Measurements from ENCODE around the gene UQCR10.
"Not testable (repeated sequence)": the region's sequence is repeated elsewhere in the genome, so short reads cannot be mapped to it uniquely, and the experiment has no call there.

UQCR10 gene

GRCh38 chr22:29751669-29752068, 15.5 kb upstream of the UQCR10 start:
- no peak for DNase-seq (ENCODE audit: low read depth, low spot score)
- H3K27ac ChIP-seq, result no peak overlapping the region
- no peak overlapping the region for H3K4me3 ChIP-seq
- H3K9me3 ChIP-seq (ENCODE audit: low read depth, low read length), result no peaks in the 10 kb centered on the region
- no peak for TF ChIP-seq POLR2AphosphoS5 (IDR thresholded peaks at IDR 0.05; ENCODE audit: borderline replicate concordance, low read depth, low read length)
- no peak for TF ChIP-seq EZH2 (IDR thresholded peaks at IDR 0.05)
- no peak for TF ChIP-seq FOXP2 (optimal IDR thresholded peaks at IDR 0.05; ENCODE audit: control extremely low read depth, extremely low read length, insufficient read depth)
- H3K9ac ChIP-seq (ENCODE audit: insufficient read length), result no peak overlapping the region
- H3K36me3 ChIP-seq (ENCODE audit: insufficient read depth, low read length), result no peaks in the 10 kb centered on the region

- no peaks in the 10 kb centered on the region for H3K36me3 ChIP-seq (ENCODE audit: insufficient read depth, low read length)
- DNase-seq (ENCODE audit: low read depth, low spot score), result no peak
- no peak overlapping the region for H3K27ac ChIP-seq
- TF ChIP-seq FOXP2 (optimal IDR thresholded peaks at IDR 0.05; ENCODE audit: control extremely low read depth, extremely low read length, insufficient read depth), result no peak
- no peak for TF ChIP-seq EZH2 (IDR thresholded peaks at IDR 0.05)
- TF ChIP-seq POLR2AphosphoS5 (IDR thresholded peaks at IDR 0.05; ENCODE audit: borderline replicate concordance, low read depth, low read length), result no peak
- no peak overlapping the region for H3K4me3 ChIP-seq
- no peak overlapping the region for H3K9ac ChIP-seq (ENCODE audit: insufficient read length)
- no peaks in the 10 kb centered on the region for H3K9me3 ChIP-seq (ENCODE audit: low read depth, low read length)
Measured at GRCh38 chr22:29753808-29754657, 13.1 kb upstream of the UQCR10 start.

GRCh38 chr22:29754658-29755395, 12.3 kb upstream of the UQCR10 start:
- not testable (repeated sequence) for H3K27ac ChIP-seq; DNase-seq (ENCODE audit: low read depth, low spot score); H3K36me3 ChIP-seq (ENCODE audit: insufficient read depth, low read length); H3K9me3 ChIP-seq (ENCODE audit: low read depth, low read length); H3K4me3 ChIP-seq; H3K9ac ChIP-seq (ENCODE audit: insufficient read length)

GRCh38 chr22:29755889-29756288, 11.3 kb upstream of the UQCR10 start:
- Histone ChIP-seq H3K9ac (ENCODE audit: insufficient read length) (no peak overlapping the region), H3K27ac (no peak overlapping the region), H3K4me3 (no peak overlapping the region), H3K9me3 (ENCODE audit: low read depth, low read length) (no peaks in the 10 kb centered on the region), H3K36me3 (ENCODE audit: insufficient read depth, low read length) (no peaks in the 10 kb centered on the region)
- DNase-seq (ENCODE audit: low read depth, low spot score), result no peak
- no peak for TF ChIP-seq EZH2 (IDR thresholded peaks at IDR 0.05)
- TF ChIP-seq POLR2AphosphoS5 (IDR thresholded peaks at IDR 0.05; ENCODE audit: borderline replicate concordance, low read depth, low read length), result no peak
- no peak for TF ChIP-seq FOXP2 (optimal IDR thresholded peaks at IDR 0.05; ENCODE audit: control extremely low read depth, extremely low read length, insufficient read depth)

- Histone ChIP-seq H3K36me3 (ENCODE audit: insufficient read depth, low read length) (no peaks in the 10 kb centered on the region), H3K9me3 (ENCODE audit: low read depth, low read length) (no peaks in the 10 kb centered on the region), H3K9ac (ENCODE audit: insufficient read length) (no peak overlapping the region), H3K27ac (no peak overlapping the region), H3K4me3 (no peak overlapping the region)
- TF ChIP-seq FOXP2 (optimal IDR thresholded peaks at IDR 0.05; ENCODE audit: control extremely low read depth, extremely low read length, insufficient read depth) (no peak), EZH2 (IDR thresholded peaks at IDR 0.05) (no peak), POLR2AphosphoS5 (IDR thresholded peaks at IDR 0.05; ENCODE audit: borderline replicate concordance, low read depth, low read length) (no peak)
- no peak for DNase-seq (ENCODE audit: low read depth, low spot score)
Measured at GRCh38 chr22:29756341-29756740, 10.8 kb upstream of the UQCR10 start.

- H3K4me3 ChIP-seq, result no peak overlapping the region
- TF ChIP-seq POLR2AphosphoS5 (IDR thresholded peaks at IDR 0.05; ENCODE audit: borderline replicate concordance, low read depth, low read length) (no peak), EZH2 (IDR thresholded peaks at IDR 0.05) (no peak), FOXP2 (optimal IDR thresholded peaks at IDR 0.05; ENCODE audit: control extremely low read depth, extremely low read length, insufficient read depth) (no peak)
- no peak overlapping the region for H3K27ac ChIP-seq
- H3K36me3 ChIP-seq (ENCODE audit: insufficient read depth, low read length), result no peaks in the 10 kb centered on the region
- H3K9ac ChIP-seq (ENCODE audit: insufficient read length), result no peak overlapping the region
- no peaks in the 10 kb centered on the region for H3K9me3 ChIP-seq (ENCODE audit: low read depth, low read length)
- no peak for DNase-seq (ENCODE audit: low read depth, low spot score)
Measured at GRCh38 chr22:29757096-29757495, 10.1 kb upstream of the UQCR10 start.

- H3K36me3 ChIP-seq (ENCODE audit: insufficient read depth, low read length), result no peaks in the 10 kb centered on the region
- TF ChIP-seq EZH2 (IDR thresholded peaks at IDR 0.05) (no peak), FOXP2 (optimal IDR thresholded peaks at IDR 0.05; ENCODE audit: control extremely low read depth, extremely low read length, insufficient read depth) (no peak), POLR2AphosphoS5 (IDR thresholded peaks at IDR 0.05; ENCODE audit: borderline replicate concordance, low read depth, low read length) (no peak)
- no peak overlapping the region for H3K4me3 ChIP-seq
- H3K27ac ChIP-seq, result no peak overlapping the region
- no peak for DNase-seq (ENCODE audit: low read depth, low spot score)
- H3K9me3 ChIP-seq (ENCODE audit: low read depth, low read length), result no peaks in the 10 kb centered on the region
- no peak overlapping the region for H3K9ac ChIP-seq (ENCODE audit: insufficient read length)
Measured at GRCh38 chr22:29758068-29758622, 9.0 kb upstream of the UQCR10 start.

GRCh38 chr22:29758959-29759358, 8.2 kb upstream of the UQCR10 start:
- Histone ChIP-seq H3K4me3 (no peak overlapping the region), H3K36me3 (ENCODE audit: insufficient read depth, low read length) (no peaks in the 10 kb centered on the region), H3K27ac (no peak overlapping the region), H3K9ac (ENCODE audit: insufficient read length) (no peak overlapping the region), H3K9me3 (ENCODE audit: low read depth, low read length) (no peaks in the 10 kb centered on the region)
- TF ChIP-seq FOXP2 (optimal IDR thresholded peaks at IDR 0.05; ENCODE audit: control extremely low read depth, extremely low read length, insufficient read depth), result no peak
- TF ChIP-seq EZH2 (IDR thresholded peaks at IDR 0.05), result no peak
- TF ChIP-seq POLR2AphosphoS5 (IDR thresholded peaks at IDR 0.05; ENCODE audit: borderline replicate concordance, low read depth, low read length), result no peak
- no peak for DNase-seq (ENCODE audit: low read depth, low spot score)
